SU-DHL-6 (cell line): Measurements from ENCODE around the gene DTNA.

ENCODE experiments used
- H2AFZ ChIP-seq: fragments of 200-600 bp; sonication (generic); 2 replicates; pipeline ENCODE4 v1.6.1; 2014; ENCODE audit warnings: low read depth, mild to moderate bottlenecking, moderate library complexity, mixed read lengths, antibody characterized with exemption, low read length; ENCODE audit not compliant: severe bottlenecking
- H3F3A ChIP-seq: fragments of 200-600 bp; shearing (Covaris generic); 2 replicates; pipeline ENCODE4 v1.6.0; 2016; ENCODE audit warnings: antibody characterized with exemption, mild to moderate bottlenecking; ENCODE audit not compliant: insufficient read depth
- H3K27ac ChIP-seq: fragments of 200-600 bp; sonication (generic); 2 replicates; pipeline ENCODE4 v1.5.1; 2016; ENCODE audit warnings: low read depth, mild to moderate bottlenecking, low read length, moderate library complexity, mixed read lengths
- H3K27me3 ChIP-seq: fragments of 200-600 bp; sonication (generic), shearing (Covaris generic); 2 replicates; pipeline ENCODE4 v1.6.0; 2014; ENCODE audit warnings: mild to moderate bottlenecking, low read length
- H3K36me3 ChIP-seq: fragments of 200-600 bp; sonication (generic); 2 replicates; pipeline ENCODE4 v1.6.1; 2014; ENCODE audit warnings: mild to moderate bottlenecking, low read length, mixed read lengths
- H3K4me2 ChIP-seq: fragments of 300-600, 200-600 bp; shearing (Covaris generic), sonication (generic); 2 replicates; pipeline ENCODE4 v1.6.0; 2014; ENCODE audit warnings: low read length, low read depth, mild to moderate bottlenecking; ENCODE audit not compliant: poor library complexity, severe bottlenecking
- H3K4me3 ChIP-seq: fragments of 200-600 bp; sonication (generic); 2 replicates; pipeline ENCODE4 v1.5.1; 2014; ENCODE audit warnings: antibody characterized with exemption, low read length, mild to moderate bottlenecking, mixed read lengths; ENCODE audit not compliant: insufficient read depth, poor library complexity, severe bottlenecking
- H3K79me2 ChIP-seq: fragments of 200-600 bp; sonication (generic); 2 replicates; pipeline ENCODE4 v1.6.1; 2014; ENCODE audit warnings: mild to moderate bottlenecking, low read length, moderate library complexity; ENCODE audit not compliant: insufficient read depth
- H3K9ac ChIP-seq: fragments of 200-600 bp; sonication (generic); 2 replicates; pipeline ENCODE4 v1.7.0; 2014; ENCODE audit warnings: mild to moderate bottlenecking, low read length
- H3K9me2 ChIP-seq: fragments of 200-600 bp; sonication (generic); replicated peaks from 2 replicates; pipeline ENCODE4 v1.6.1; 2014; ENCODE audit warnings: low read length; ENCODE audit not compliant: insufficient read depth
- H3K9me3 ChIP-seq: fragments of 200-600 bp; sonication (generic); 2 replicates; pipeline ENCODE4 v1.6.1; 2014; ENCODE audit warnings: low read length, mixed read lengths; ENCODE audit not compliant: insufficient read depth
- H4K20me1 ChIP-seq: fragments of 200-600 bp; sonication (generic); 2 replicates; pipeline ENCODE4 v1.6.1; 2014; ENCODE audit warnings: low read depth, mild to moderate bottlenecking, antibody characterized with exemption, low read length, moderate library complexity, mixed read lengths
- EZH2phosphoT487 ChIP-seq: fragments of 200-600 bp; sonication (generic), shearing (Covaris generic); conservative IDR thresholded peaks from 2 replicates; pipeline ENCODE4 v1.6.1; 2018; ENCODE audit warnings: mild to moderate bottlenecking, antibody characterized with exemption, low read length, moderate library complexity, mixed read lengths
- TF ChIP-seq, protein P1 (sequence below): fragments of 200-600 bp; sonication (generic); IDR thresholded peaks from one replicate; pipeline ENCODE4 v1.5.1; 2017; ENCODE audit warnings: antibody characterized with exemption, mild to moderate bottlenecking, low read length, moderate library complexity; ENCODE audit not compliant: insufficient read depth, poor library complexity, severe bottlenecking

Gene DTNA

DNA sequence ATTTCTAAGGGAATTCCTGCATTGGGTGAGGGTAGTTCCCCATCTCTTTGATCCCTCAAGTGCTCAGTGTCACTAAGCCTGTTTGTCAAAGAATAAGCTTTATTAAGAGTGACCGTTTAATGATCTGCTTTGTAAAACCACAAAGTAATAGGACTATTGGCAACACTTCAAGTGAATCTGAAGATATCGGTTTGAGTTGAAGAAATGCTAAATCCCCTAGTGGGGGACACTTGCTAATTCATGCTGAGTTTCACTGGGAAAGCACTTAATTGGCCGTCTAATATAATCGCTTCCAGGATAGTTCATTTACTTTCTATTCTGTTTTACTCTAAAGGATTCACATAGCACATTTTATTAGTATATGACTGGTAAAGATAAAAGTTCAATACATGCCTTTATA lies 54.4 kb downstream of the DTNA start:
- no peak overlapping the region for H2AFZ ChIP-seq
- TF ChIP-seq EZH2phosphoT487: no peak
- TF ChIP-seq, protein P1, sequence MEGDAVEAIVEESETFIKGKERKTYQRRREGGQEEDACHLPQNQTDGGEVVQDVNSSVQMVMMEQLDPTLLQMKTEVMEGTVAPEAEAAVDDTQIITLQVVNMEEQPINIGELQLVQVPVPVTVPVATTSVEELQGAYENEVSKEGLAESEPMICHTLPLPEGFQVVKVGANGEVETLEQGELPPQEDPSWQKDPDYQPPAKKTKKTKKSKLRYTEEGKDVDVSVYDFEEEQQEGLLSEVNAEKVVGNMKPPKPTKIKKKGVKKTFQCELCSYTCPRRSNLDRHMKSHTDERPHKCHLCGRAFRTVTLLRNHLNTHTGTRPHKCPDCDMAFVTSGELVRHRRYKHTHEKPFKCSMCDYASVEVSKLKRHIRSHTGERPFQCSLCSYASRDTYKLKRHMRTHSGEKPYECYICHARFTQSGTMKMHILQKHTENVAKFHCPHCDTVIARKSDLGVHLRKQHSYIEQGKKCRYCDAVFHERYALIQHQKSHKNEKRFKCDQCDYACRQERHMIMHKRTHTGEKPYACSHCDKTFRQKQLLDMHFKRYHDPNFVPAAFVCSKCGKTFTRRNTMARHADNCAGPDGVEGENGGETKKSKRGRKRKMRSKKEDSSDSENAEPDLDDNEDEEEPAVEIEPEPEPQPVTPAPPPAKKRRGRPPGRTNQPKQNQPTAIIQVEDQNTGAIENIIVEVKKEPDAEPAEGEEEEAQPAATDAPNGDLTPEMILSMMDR: no peak
- no peaks in the 10 kb centered on the region for H3K9me2 ChIP-seq
- no peak overlapping the region for H3K27ac ChIP-seq
- no peaks in the 10 kb centered on the region for H3K27me3 ChIP-seq
- H3K4me2 ChIP-seq: no peak overlapping the region
- no peaks in the 10 kb centered on the region for H4K20me1 ChIP-seq
- H3K4me3 ChIP-seq: no peak overlapping the region
- no peak overlapping the region for H3K9ac ChIP-seq
- no peaks in the 10 kb centered on the region for H3K9me3 ChIP-seq
- H3K79me2 ChIP-seq: no peaks in the 10 kb centered on the region
- H3F3A ChIP-seq: no peaks in the 10 kb centered on the region
- H3K36me3 ChIP-seq: no peaks in the 10 kb centered on the region

GRCh38 chr18:34767601-34768027 lies 57.5 kb downstream of the DTNA start:
- Histone ChIP-seq H2AFZ (no peak overlapping the region), H3K27me3 (no peaks in the 10 kb centered on the region), H3K9me3 (no peaks in the 10 kb centered on the region), H4K20me1 (no peaks in the 10 kb centered on the region), H3K36me3 (no peaks in the 10 kb centered on the region), H3K27ac (no peak overlapping the region), H3K4me2 (no peak overlapping the region), H3K79me2 (no peaks in the 10 kb centered on the region), H3F3A (no peaks in the 10 kb centered on the region), H3K9ac (no peak overlapping the region), H3K9me2 (no peaks in the 10 kb centered on the region), H3K4me3 (no peak overlapping the region)
- no peak for TF ChIP-seq EZH2phosphoT487
- TF ChIP-seq, protein P1: no peak

DNA sequence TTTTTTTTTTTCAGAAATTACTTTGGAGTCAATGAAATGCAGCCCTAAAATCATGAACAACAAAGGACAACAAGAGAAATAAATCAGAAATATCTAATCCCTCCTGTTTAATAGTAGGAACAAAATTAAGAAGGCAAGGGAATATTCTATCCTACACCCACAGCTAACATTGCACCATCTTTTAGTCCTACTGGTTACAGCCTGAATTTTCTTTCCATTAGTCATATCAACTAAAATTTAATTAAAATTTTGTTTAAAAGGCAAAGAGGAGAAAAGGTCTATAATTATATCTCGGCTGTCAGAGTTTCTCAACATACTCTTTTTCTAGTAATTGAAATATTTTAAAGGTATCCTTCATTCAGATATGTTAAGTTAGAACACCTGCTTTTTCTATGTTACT lies 61.9 kb downstream of the DTNA start:
- TF ChIP-seq, protein P1: no peak
- no peak for TF ChIP-seq EZH2phosphoT487
- H3K27me3 ChIP-seq: no peaks in the 10 kb centered on the region
- H3K36me3 ChIP-seq: no peaks in the 10 kb centered on the region
- H3K4me3 ChIP-seq: no peak overlapping the region
- no peaks in the 10 kb centered on the region for H3F3A ChIP-seq
- H3K4me2 ChIP-seq: no peak overlapping the region
- no peaks in the 10 kb centered on the region for H3K9me2 ChIP-seq
- no peaks in the 10 kb centered on the region for H3K79me2 ChIP-seq
- no peaks in the 10 kb centered on the region for H4K20me1 ChIP-seq
- no peak overlapping the region for H3K27ac ChIP-seq
- H3K9ac ChIP-seq: no peak overlapping the region
- H3K9me3 ChIP-seq: no peaks in the 10 kb centered on the region
- H2AFZ ChIP-seq: no peak overlapping the region
